ENCODE measurements around the gene RASSF7. TPM values are rescaled to one million over a fixed set of nuclear protein-coding genes. Genes with fewer than 3 reads are reported as not detected.

The RASSF7 gene
- total RNA-seq, 1 experiment from 2014 or later: 36.2 TPM

- CTCF ChIA-PET: no interaction called here
- H3K4me2 ChIP-seq: no peak overlapping the region
- peaks cover 27% of the 10 kb centered on the region for H3K79me2 ChIP-seq (ENCODE audit: low read depth)
- no peak overlapping the region for H3K27ac ChIP-seq
- H2AFZ ChIP-seq: no peak overlapping the region
- TF ChIP-seq CTCF (conservative IDR thresholded peaks at IDR 0.05) (no peak), EZH2 (IDR thresholded peaks at IDR 0.05; ENCODE audit: low read depth) (no peak)
- H3F3A ChIP-seq (ENCODE audit: insufficient read depth, low read depth): no peaks in the 10 kb centered on the region; the same call in 1 of the 2 replicates
- H3K4me1 ChIP-seq (replicated peaks; ENCODE audit: insufficient read depth): no peaks in the 10 kb centered on the region
- H3K4me3 ChIP-seq: no peak overlapping the region
- no peaks in the 10 kb centered on the region for H3K9me3 ChIP-seq (ENCODE audit: insufficient read depth, low read depth)
- H3K9me2 ChIP-seq (ENCODE audit: insufficient read depth): no peaks in the 10 kb centered on the region
- H3K27me3 ChIP-seq (ENCODE audit: insufficient read depth, low read depth): no peaks in the 10 kb centered on the region
- intact Hi-C loops (cut with micrococcal nuclease; ENCODE audit: unreplicated experiment): no loop called here
- H4K20me1 ChIP-seq (ENCODE audit: insufficient read depth): peaks cover 24% of the 10 kb centered on the region
- POLR2A ChIA-PET (ENCODE audit: unreplicated experiment): no interaction called here
- no peaks in the 10 kb centered on the region for H3K36me3 ChIP-seq (ENCODE audit: low read depth)
- no TSS peak for BruUV-seq (replicated peaks)
- DNase-seq: no peak
These were observed 23.5 kb downstream of the RASSF7 start for GRCh38 chr11:584287-584686.

GRCh38 chr11:586376-587316 lies 25.9 kb downstream of the RASSF7 start:
- Histone ChIP-seq H3K79me2 (ENCODE audit: low read depth) (peaks cover 3% of the 10 kb centered on the region), H3K9me3 (ENCODE audit: insufficient read depth, low read depth) (no peaks in the 10 kb centered on the region), H4K20me1 (ENCODE audit: insufficient read depth) (peaks cover 9% of the 10 kb centered on the region), H3K27me3 (ENCODE audit: insufficient read depth, low read depth) (no peaks in the 10 kb centered on the region), H3K27ac (no peak overlapping the region), H2AFZ (no peak overlapping the region), H3K9me2 (ENCODE audit: insufficient read depth) (no peaks in the 10 kb centered on the region), H3K36me3 (ENCODE audit: low read depth) (no peaks in the 10 kb centered on the region), H3K4me1 (replicated peaks; ENCODE audit: insufficient read depth) (no peaks in the 10 kb centered on the region), H3K4me2 (no peak overlapping the region), H3K4me3 (no peak overlapping the region), H3F3A (ENCODE audit: insufficient read depth, low read depth) (no peaks in the 10 kb centered on the region; the same call in 1 of the 2 replicates)
- no TSS peak for BruUV-seq (replicated peaks)
- POLR2A ChIA-PET (ENCODE audit: unreplicated experiment): no interaction called here
- intact Hi-C loops (cut with micrococcal nuclease; ENCODE audit: unreplicated experiment): no loop called here
- TF ChIP-seq CTCF (conservative IDR thresholded peaks at IDR 0.05) (no peak), EZH2 (IDR thresholded peaks at IDR 0.05; ENCODE audit: low read depth) (no peak)
- CTCF ChIA-PET: no interaction called here
- DNase-seq: no peak

GRCh38 chr11:587546-587945 lies 26.8 kb downstream of the RASSF7 start:
- Histone ChIP-seq H3K79me2 (ENCODE audit: low read depth) (no peaks in the 10 kb centered on the region), H3K4me3 (no peak overlapping the region), H3K4me2 (no peak overlapping the region), H4K20me1 (ENCODE audit: insufficient read depth) (peaks cover 6% of the 10 kb centered on the region; the same call in 1 of the 2 replicates), H3K9me3 (ENCODE audit: insufficient read depth, low read depth) (no peaks in the 10 kb centered on the region), H3K27me3 (ENCODE audit: insufficient read depth, low read depth) (no peaks in the 10 kb centered on the region), H3F3A (ENCODE audit: insufficient read depth, low read depth) (no peaks in the 10 kb centered on the region; the same call in 1 of the 2 replicates), H2AFZ (no peak overlapping the region), H3K27ac (no peak overlapping the region), H3K9me2 (ENCODE audit: insufficient read depth) (no peaks in the 10 kb centered on the region), H3K36me3 (ENCODE audit: low read depth) (no peaks in the 10 kb centered on the region), H3K4me1 (replicated peaks; ENCODE audit: insufficient read depth) (no peaks in the 10 kb centered on the region)
- no peak for TF ChIP-seq EZH2 (IDR thresholded peaks at IDR 0.05; ENCODE audit: low read depth)
- no peak for TF ChIP-seq CTCF (conservative IDR thresholded peaks at IDR 0.05)
- intact Hi-C loops (cut with micrococcal nuclease; ENCODE audit: unreplicated experiment): no loop called here
- no peak for DNase-seq
- POLR2A ChIA-PET (ENCODE audit: unreplicated experiment): no interaction called here
- no TSS peak for BruUV-seq (replicated peaks)
- CTCF ChIA-PET: no interaction called here
